ENCODE results near the gene LPAR1. TPM values are rescaled to one million over a fixed set of nuclear protein-coding genes. Genes with fewer than 3 reads are reported as not detected.

Gene LPAR1
- total and polyA plus RNA-seq, 9 of the 15 experiments (the other 6 are each of a cell fraction or from before 2014, with no cell fraction given) = 0.13 TPM; not detected in 8

DNA sequence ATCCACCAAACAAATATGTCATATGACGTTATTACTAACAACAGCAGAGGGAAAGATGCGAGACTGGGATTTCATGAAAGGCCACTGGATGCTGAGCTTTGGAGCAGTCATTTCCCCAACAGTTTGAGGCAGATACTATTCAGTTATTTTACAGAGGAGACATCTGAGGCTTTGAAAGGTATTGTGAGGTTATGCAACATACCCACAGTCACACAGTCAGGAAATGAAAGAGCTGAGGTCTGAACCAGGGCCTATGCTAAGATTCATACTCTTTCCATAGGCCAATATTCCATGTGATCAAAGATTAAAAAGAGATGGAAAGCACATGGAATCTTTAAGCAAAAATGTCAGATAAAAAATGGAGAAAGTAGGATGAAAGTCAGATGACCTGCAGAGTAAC, 63.0 kb downstream of the LPAR1 start:
- FAIRE-seq (no peak), ATAC-seq (no peak), DNase-seq (ENCODE audit: extremely low read depth in 1 of 4, low spot score in 3 of 4) (no peak)
- 0% methylated on average over 2 of the region's 2 CpGs for WGBS (ENCODE audit: insufficient coverage, low coverage, missing lambda C conversion rate)
- intact Hi-C loops (cut with micrococcal nuclease) = no loop called here
- Histone ChIP-seq H3K79me2 (ENCODE audit: control insufficient read depth, insufficient read depth, low read length) (no peaks in the 10 kb centered on the region), H3K36me3 (ENCODE audit: control insufficient read depth, insufficient read depth, low read length) (no peaks in the 10 kb centered on the region), H3K4me1 (replicated peaks in 1 of 2; ENCODE audit: control insufficient read depth in 2 of 2, insufficient read depth in 2 of 2, low read length in 2 of 2) (no peaks in the 10 kb centered on the region), H3K27ac (ENCODE audit: extremely low read depth, low read depth, low read length) (no peak overlapping the region), H3K4me2 (ENCODE audit: insufficient read depth, low read length) (no peak overlapping the region), H3K9me3 (replicated peaks; ENCODE audit: control insufficient read depth, insufficient read depth, low read depth, low read length) (0 out of 2 replicates have a peak, but pooled peaks cover 3% of the 10 kb centered on the region), H3K4me3 (no peak overlapping the region), H2AFZ (ENCODE audit: low read depth, low read length) (no peak overlapping the region), H3K27me3 (ENCODE audit: control insufficient read depth in 2 of 2, insufficient read depth in 2 of 2, low read length in 2 of 2) (no peaks in the 10 kb centered on the region), H3K9ac (ENCODE audit: insufficient read depth in 1 of 2, low read depth in 2 of 2, low read length in 2 of 2) (no peak overlapping the region), H3K9me1 (ENCODE audit: control insufficient read depth, insufficient read depth, low read length) (no peaks in the 10 kb centered on the region), H4K20me1 (replicated peaks; ENCODE audit: control insufficient read depth, insufficient read depth, low read length) (no peaks in the 10 kb centered on the region)
- in situ Hi-C loops (cut with MboI) = no loop called here
- POLR2A ChIA-PET = no interaction called here
- no TSS peak for BruUV-seq (replicated peaks)
- CTCF ChIA-PET (ENCODE audit: low intra/inter-chr PET ratio) = no interaction called here
- no peak for TF ChIP-seq KLF10 (CRISPR knock-in tag; IDR thresholded peaks at IDR 0.05)
- no peak for TF ChIP-seq SIN3A (IDR thresholded peaks at IDR 0.05; ENCODE audit: borderline replicate concordance in 2 of 2, control insufficient read depth in 1 of 2, low read depth in 2 of 2, low read length in 2 of 2)
- TF ChIP-seq ZFX (CRISPR knock-in tag; IDR thresholded peaks at IDR 0.05) = no peak
- no peak for TF ChIP-seq FOSL1 (tag; conservative IDR thresholded peaks at IDR 0.05)
- TF ChIP-seq, protein P1, sequence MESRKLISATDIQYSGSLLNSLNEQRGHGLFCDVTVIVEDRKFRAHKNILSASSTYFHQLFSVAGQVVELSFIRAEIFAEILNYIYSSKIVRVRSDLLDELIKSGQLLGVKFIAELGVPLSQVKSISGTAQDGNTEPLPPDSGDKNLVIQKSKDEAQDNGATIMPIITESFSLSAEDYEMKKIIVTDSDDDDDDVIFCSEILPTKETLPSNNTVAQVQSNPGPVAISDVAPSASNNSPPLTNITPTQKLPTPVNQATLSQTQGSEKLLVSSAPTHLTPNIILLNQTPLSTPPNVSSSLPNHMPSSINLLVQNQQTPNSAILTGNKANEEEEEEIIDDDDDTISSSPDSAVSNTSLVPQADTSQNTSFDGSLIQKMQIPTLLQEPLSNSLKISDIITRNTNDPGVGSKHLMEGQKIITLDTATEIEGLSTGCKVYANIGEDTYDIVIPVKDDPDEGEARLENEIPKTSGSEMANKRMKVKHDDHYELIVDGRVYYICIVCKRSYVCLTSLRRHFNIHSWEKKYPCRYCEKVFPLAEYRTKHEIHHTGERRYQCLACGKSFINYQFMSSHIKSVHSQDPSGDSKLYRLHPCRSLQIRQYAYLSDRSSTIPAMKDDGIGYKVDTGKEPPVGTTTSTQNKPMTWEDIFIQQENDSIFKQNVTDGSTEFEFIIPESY (CRISPR knock-in tag; IDR thresholded peaks at IDR 0.05) = no peak
- TF ChIP-seq, protein P2, sequence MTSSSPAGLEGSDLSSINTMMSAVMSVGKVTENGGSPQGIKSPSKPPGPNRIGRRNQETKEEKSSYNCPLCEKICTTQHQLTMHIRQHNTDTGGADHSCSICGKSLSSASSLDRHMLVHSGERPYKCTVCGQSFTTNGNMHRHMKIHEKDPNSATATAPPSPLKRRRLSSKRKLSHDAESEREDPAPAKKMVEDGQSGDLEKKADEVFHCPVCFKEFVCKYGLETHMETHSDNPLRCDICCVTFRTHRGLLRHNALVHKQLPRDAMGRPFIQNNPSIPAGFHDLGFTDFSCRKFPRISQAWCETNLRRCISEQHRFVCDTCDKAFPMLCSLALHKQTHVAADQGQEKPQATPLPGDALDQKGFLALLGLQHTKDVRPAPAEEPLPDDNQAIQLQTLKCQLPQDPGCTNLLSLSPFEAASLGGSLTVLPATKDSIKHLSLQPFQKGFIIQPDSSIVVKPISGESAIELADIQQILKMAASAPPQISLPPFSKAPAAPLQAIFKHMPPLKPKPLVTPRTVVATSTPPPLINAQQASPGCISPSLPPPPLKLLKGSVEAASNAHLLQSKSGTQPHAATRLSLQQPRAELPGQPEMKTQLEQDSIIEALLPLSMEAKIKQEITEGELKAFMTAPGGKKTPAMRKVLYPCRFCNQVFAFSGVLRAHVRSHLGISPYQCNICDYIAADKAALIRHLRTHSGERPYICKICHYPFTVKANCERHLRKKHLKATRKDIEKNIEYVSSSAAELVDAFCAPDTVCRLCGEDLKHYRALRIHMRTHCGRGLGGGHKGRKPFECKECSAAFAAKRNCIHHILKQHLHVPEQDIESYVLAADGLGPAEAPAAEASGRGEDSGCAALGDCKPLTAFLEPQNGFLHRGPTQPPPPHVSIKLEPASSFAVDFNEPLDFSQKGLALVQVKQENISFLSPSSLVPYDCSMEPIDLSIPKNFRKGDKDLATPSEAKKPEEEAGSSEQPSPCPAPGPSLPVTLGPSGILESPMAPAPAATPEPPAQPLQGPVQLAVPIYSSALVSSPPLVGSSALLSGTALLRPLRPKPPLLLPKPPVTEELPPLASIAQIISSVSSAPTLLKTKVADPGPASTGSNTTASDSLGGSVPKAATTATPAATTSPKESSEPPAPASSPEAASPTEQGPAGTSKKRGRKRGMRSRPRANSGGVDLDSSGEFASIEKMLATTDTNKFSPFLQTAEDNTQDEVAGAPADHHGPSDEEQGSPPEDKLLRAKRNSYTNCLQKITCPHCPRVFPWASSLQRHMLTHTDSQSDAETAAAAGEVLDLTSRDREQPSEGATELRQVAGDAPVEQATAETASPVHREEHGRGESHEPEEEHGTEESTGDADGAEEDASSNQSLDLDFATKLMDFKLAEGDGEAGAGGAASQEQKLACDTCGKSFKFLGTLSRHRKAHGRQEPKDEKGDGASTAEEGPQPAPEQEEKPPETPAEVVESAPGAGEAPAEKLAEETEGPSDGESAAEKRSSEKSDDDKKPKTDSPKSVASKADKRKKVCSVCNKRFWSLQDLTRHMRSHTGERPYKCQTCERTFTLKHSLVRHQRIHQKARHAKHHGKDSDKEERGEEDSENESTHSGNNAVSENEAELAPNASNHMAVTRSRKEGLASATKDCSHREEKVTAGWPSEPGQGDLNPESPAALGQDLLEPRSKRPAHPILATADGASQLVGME (CRISPR knock-in tag; IDR thresholded peaks at IDR 0.05) = no peak
- no peak for TF ChIP-seq SMARCE1 (IDR thresholded peaks at IDR 0.05)
- TF ChIP-seq ZNF175 (CRISPR knock-in tag; IDR thresholded peaks at IDR 0.05; ENCODE audit: low read depth) = no peak
- no peak for TF ChIP-seq ARHGAP35 (IDR thresholded peaks at IDR 0.05; ENCODE audit: partially characterized antibody)
- TF ChIP-seq ZNF12 (CRISPR knock-in tag; IDR thresholded peaks at IDR 0.05) = no peak
- TF ChIP-seq TGIF2 (CRISPR knock-in tag; IDR thresholded peaks at IDR 0.05) = no peak
- TF ChIP-seq ZNF134 (CRISPR knock-in tag; conservative IDR thresholded peaks at IDR 0.05) = no peak
- no peak for TF ChIP-seq BACH1 (tag; IDR thresholded peaks at IDR 0.05)

Data from K562 (cell line).